ENCODE results near the gene DNAH17. TPM values are rescaled to one million over a fixed set of nuclear protein-coding genes. Genes with fewer than 3 reads are reported as not detected.

DNAH17 gene
- total RNA-seq, 5 donors from 2014 or later (not counting 1 experiment from before 2014, with no cell fraction given) = 0.33 to 1.2 (median 1.1) TPM

DNA sequence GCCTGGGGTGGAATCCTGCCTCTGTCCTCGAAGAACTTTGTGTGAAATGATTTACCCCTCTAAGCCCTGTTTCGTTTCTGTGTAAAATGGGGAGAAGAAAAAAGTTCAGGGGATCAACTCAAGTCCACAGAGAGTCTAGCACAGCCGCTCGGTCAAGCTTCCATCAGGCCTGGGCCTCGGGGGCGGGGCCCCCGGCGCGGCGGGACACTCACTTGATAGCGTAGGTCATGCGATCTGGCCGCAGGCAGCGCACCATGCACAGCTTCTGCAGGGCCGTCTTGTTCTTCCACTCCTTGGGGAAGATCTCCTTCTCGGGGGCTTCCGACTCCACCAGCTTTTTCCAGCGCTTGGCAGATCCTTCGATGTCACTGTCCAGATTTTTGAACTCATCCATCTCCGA lies 132.8 kb downstream of the DNAH17 start:
- peaks cover 0 to 2% (median 0%) of the 10 kb centered on the region in 3 donors for H3K4me1 Mint-ChIP-seq
- ATAC-seq (replicated peaks in 1 of 4) (no peak), DNase-seq (no peak)
- Histone ChIP-seq H3K36me3 (ENCODE audit: control insufficient read depth in 2 of 2, extremely low read depth in 1 of 2, insufficient read depth in 1 of 2, low read length in 1 of 2) (no peaks in the 10 kb centered on the region), H3K27ac (ENCODE audit: low read length) (no peak overlapping the region), H3K4me1 (ENCODE audit: control insufficient read depth in 1 of 2, extremely low read depth in 1 of 2, insufficient read depth in 2 of 2, low read length in 2 of 2) (no peaks in the 10 kb centered on the region), H3K27me3 (replicated peaks in 1 of 2; ENCODE audit: control insufficient read depth in 2 of 2, extremely low read depth in 1 of 2, insufficient read depth in 2 of 2, low read length in 1 of 2) (peaks cover 0 to 23% of the 10 kb centered on the region in 2 experiments), H3K4me3 (ENCODE audit: control insufficient read depth in 1 of 2, extremely low read depth in 1 of 2, low read length in 1 of 2) (no peak overlapping the region), H3K9me3 (no peaks in the 10 kb centered on the region)
- H3K36me3 Mint-ChIP-seq = no peaks in the 10 kb centered on the region
- H3K4me3 Mint-ChIP-seq = no peak overlapping the region
- WGBS (ENCODE audit: insufficient coverage) = 91% methylated on average over 18 of the region's 20 CpGs
- CTCF ChIA-PET = no interaction called here
- H3K9me3 Mint-ChIP-seq = no peaks in the 10 kb centered on the region
- no peak overlapping the region for H3K27ac Mint-ChIP-seq
- no peaks in the 10 kb centered on the region for H3K27me3 Mint-ChIP-seq
- POLR2A ChIA-PET = no interaction called here

DNA sequence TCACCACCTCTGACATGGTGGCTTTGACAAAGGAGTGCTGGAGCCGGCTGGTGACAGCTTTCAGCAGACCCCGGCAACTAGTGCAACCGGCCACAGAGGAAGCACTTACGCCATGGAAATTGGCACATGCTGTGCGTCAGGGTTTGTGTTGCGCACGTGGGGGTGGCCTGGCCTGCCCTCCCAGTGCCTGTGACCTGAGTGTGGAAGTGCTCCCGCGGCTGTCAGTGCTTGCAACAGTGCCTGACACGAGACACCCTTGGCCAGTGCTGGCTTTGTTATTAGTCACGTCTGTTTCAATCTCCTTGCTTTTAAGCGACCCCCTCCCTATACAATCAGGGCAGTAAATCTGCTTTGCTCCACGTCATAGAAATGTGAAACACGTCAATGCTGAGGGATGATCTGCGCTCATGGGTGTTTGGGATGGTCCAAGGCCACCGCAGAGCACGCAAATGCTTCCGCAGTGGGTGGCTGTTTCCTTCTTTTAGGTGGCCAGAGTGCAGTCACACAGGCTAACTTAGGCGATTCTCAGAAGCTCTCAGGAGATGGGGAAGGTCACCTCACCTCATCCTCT lies 134.5 kb downstream of the DNAH17 start:
- Mint-ChIP-seq H3K27ac (no peak overlapping the region), H3K36me3 (no peaks in the 10 kb centered on the region), H3K4me1 (peaks cover 0 to 2% (median 0%) of the 10 kb centered on the region in 3 donors), H3K27me3 (no peaks in the 10 kb centered on the region), H3K4me3 (no peak overlapping the region), H3K9me3 (no peaks in the 10 kb centered on the region)
- DNase-seq (peak in 8 of 35 experiments; percentile 4 to 50 (median 22)), ATAC-seq (replicated peaks in 1 of 4) (no peak)
- no peaks in the 10 kb centered on the region for H3K9me3 ChIP-seq
- no peaks in the 10 kb centered on the region for H3K36me3 ChIP-seq (ENCODE audit: control insufficient read depth in 2 of 2, extremely low read depth in 1 of 2, insufficient read depth in 1 of 2, low read length in 1 of 2)
- POLR2A ChIA-PET = interaction anchor here in 1 of 2 donors (0.6 kb wide), 1 partner anchor 236 kb away, joined by 3 read pairs; no protein-coding TSS in a partner anchor
- 75% methylated on average over 17 of the region's 19 CpGs for WGBS (ENCODE audit: insufficient coverage)
- H3K4me3 ChIP-seq (ENCODE audit: control insufficient read depth in 1 of 2, extremely low read depth in 1 of 2, low read length in 1 of 2) = no peak overlapping the region
- no peaks in the 10 kb centered on the region for H3K4me1 ChIP-seq (ENCODE audit: control insufficient read depth in 1 of 2, extremely low read depth in 1 of 2, insufficient read depth in 2 of 2, low read length in 2 of 2)
- peaks cover 0 to 22% of the 10 kb centered on the region in 2 experiments for H3K27me3 ChIP-seq (replicated peaks in 1 of 2; ENCODE audit: control insufficient read depth in 2 of 2, extremely low read depth in 1 of 2, insufficient read depth in 2 of 2, low read length in 1 of 2)
- H3K27ac ChIP-seq (ENCODE audit: low read length) = no peak overlapping the region
- CTCF ChIA-PET = no interaction called here

DNA sequence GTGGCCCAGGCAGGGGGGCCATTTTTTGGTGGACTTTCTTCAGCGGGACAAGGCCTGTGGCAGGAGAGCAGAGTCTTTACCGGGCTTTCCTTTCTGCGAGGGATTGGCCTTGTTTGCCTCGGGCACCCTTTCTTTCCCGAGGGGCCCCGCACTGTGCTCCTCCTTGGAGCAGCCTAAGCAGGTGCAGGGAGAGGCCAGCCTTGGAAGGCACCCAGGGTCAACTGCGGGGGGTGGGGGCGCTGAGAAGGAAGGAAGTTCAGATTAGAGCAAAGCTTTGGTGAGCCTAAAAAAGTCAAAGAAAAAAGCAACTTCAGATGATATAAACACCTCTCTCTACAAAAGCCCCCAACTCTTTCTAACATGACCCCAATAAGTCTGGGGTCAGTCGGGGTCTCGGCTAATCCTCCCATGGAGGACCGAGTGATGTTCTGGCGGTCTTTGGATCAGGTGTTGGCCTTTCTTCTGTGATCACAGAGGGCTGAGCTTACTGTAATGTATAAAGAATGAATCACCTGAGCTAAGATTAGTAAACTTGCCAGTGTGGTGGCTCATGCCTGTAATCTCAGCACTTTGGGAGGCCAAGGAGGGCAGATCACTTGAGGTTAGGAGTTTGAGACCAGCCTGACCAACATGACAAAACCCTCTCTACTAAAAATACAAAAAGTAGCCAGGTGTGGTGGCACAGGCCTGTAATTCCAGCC lies 135.8 kb downstream of the DNAH17 start:
- ATAC-seq (replicated peaks in 1 of 4) (no peak), DNase-seq (no peak)
- H3K9me3 ChIP-seq = no peaks in the 10 kb centered on the region
- no peak overlapping the region for H3K4me3 Mint-ChIP-seq
- H3K4me1 Mint-ChIP-seq = peaks cover 0 to 2% (median 0%) of the 10 kb centered on the region in 3 donors
- no peaks in the 10 kb centered on the region for H3K9me3 Mint-ChIP-seq
- H3K27ac Mint-ChIP-seq = no peak overlapping the region
- H3K36me3 Mint-ChIP-seq = no peaks in the 10 kb centered on the region
- WGBS (ENCODE audit: insufficient coverage) = 71% methylated on average over 4 of the region's 12 CpGs
- no peaks in the 10 kb centered on the region for H3K4me1 ChIP-seq (ENCODE audit: control insufficient read depth in 1 of 2, extremely low read depth in 1 of 2, insufficient read depth in 2 of 2, low read length in 2 of 2)
- ChIA-PET CTCF (interaction anchor here in 1 of 2 donors (0.8 kb wide), 1 partner anchor 22 kb away, joined by 3 read pairs; no protein-coding TSS in a partner anchor), POLR2A (no interaction called here)
- H3K27me3 Mint-ChIP-seq = no peaks in the 10 kb centered on the region
- no peak overlapping the region for H3K4me3 ChIP-seq (ENCODE audit: control insufficient read depth in 1 of 2, extremely low read depth in 1 of 2, low read length in 1 of 2)
- H3K27me3 ChIP-seq (replicated peaks in 1 of 2; ENCODE audit: control insufficient read depth in 2 of 2, extremely low read depth in 1 of 2, insufficient read depth in 2 of 2, low read length in 1 of 2) = peaks cover 0 to 27% of the 10 kb centered on the region in 2 experiments
- H3K36me3 ChIP-seq (ENCODE audit: control insufficient read depth in 2 of 2, extremely low read depth in 1 of 2, insufficient read depth in 1 of 2, low read length in 1 of 2) = no peaks in the 10 kb centered on the region
- H3K27ac ChIP-seq (ENCODE audit: low read length) = no peak overlapping the region

DNA sequence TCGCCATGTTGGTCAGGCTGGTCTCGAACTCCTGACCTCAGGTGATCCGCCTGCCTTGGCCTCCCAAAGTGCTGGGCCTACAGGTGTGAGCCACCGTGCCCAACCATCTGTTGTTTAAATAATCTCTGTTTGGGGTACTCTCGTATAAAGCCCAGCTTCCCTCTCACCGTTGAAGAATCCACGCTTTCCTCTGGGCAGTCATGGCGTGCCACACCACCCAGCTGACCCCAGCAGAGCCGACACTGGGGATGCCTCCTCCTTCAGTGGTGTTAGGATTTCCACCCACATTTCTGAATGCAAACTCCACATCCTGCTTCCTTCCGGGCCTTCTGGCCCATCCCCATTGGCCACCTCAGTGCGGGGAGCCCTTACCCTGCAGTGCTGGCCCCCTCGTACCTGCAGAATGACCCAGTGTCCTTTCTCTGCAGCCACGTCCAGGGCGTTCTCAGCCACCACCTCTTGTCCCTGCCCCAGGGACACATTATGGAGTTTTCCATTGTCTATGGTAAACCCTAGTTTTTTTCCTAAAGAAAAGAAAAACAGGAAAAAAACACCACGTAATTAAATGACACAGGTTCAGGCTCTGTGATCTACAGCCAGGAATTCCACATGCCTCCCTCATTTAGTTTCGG lies 138.4 kb downstream of the DNAH17 start:
- no peaks in the 10 kb centered on the region for H3K9me3 ChIP-seq
- ChIA-PET CTCF (no interaction called here), POLR2A (no interaction called here)
- 86% methylated on average over 11 of the region's 16 CpGs for whole genome bisulfite sequencing (ENCODE audit: insufficient coverage)
- ATAC-seq (replicated peaks in 1 of 4) = no peak
- Mint-ChIP-seq H3K4me1 (no peaks in the 10 kb centered on the region), H3K27me3 (no peaks in the 10 kb centered on the region), H3K9me3 (no peaks in the 10 kb centered on the region), H3K27ac (no peak overlapping the region), H3K4me3 (no peak overlapping the region), H3K36me3 (no peaks in the 10 kb centered on the region)
- H3K36me3 ChIP-seq (ENCODE audit: control insufficient read depth in 2 of 2, extremely low read depth in 1 of 2, insufficient read depth in 1 of 2, low read length in 1 of 2) = no peaks in the 10 kb centered on the region
- no peak overlapping the region for H3K4me3 ChIP-seq (ENCODE audit: control insufficient read depth in 1 of 2, extremely low read depth in 1 of 2, low read length in 1 of 2)
- no peaks in the 10 kb centered on the region for H3K4me1 ChIP-seq (ENCODE audit: control insufficient read depth in 1 of 2, extremely low read depth in 1 of 2, insufficient read depth in 2 of 2, low read length in 2 of 2)
- peak in 1 of 35 experiments; percentile 27 for DNase-seq
- H3K27me3 ChIP-seq (replicated peaks in 1 of 2; ENCODE audit: control insufficient read depth in 2 of 2, extremely low read depth in 1 of 2, insufficient read depth in 2 of 2, low read length in 1 of 2) = peaks cover 0 to 17% of the 10 kb centered on the region in 2 experiments
- no peak overlapping the region for H3K27ac ChIP-seq (ENCODE audit: low read length)

DNA sequence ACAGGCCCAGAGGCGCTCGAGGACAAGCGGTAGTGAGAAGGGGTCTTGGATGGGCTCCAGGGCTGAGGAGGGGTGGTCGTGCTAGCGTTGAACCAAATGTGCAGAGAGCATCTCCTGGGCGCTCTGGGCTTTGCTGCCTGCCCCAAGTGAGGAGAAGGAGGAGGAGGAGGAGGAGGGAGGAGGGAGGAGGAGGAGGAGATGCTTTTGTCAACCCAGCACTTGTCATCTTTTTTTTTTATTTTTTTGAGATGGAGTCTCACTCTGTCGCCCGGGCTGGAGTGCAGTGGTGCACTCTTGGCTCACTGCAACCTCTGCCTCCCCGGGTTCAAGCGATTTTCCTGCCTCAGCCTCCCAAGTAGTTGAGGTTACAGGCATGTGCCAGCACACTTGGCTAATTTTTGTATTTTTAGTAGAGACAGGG lies 138.9 kb downstream of the DNAH17 start:
- ATAC-seq (replicated peaks in 1 of 4) = peak in 2 of 4 experiments; percentile 5 to 26
- no peak overlapping the region for H3K4me3 Mint-ChIP-seq
- peak overlapping the region in 1 of 2 donors; percentile 52 for H3K27ac Mint-ChIP-seq

DNA sequence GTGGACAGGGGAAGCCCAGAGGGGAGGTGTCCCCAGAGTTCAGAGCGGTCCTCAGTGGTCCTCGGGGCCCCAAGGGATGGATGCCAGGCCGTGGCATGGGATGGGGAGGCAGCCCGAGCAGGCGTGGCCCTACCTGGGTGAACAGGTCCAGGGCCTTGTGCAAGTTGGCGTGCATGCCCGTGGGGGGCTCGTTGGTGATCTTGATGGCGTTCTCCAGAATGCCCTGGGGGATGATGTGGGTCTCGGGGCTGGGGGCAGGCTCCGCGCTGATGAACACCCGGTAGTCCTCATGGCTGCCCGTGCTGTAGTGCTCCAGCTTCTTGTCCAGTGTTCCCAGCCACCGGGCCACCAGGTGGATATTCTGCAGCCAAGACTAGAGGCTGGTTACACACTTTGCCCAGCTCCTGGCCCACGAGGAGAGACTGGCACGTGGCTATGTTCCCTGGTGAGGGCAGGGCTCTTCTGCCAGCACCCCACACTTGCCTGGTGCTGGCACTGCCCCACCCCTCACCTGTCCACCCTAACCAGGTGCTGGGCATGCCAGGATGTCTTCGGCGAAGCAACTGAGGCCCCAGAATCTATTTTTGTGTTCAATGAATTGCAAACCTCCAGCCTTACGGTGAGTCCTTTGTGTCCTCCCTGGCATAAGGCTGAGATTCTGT lies 139.6 kb downstream of the DNAH17 start:
- Histone ChIP-seq H3K27ac (ENCODE audit: low read length) (no peak overlapping the region), H3K4me1 (ENCODE audit: control insufficient read depth in 1 of 2, extremely low read depth in 1 of 2, insufficient read depth in 2 of 2, low read length in 2 of 2) (no peaks in the 10 kb centered on the region), H3K4me3 (ENCODE audit: control insufficient read depth in 1 of 2, extremely low read depth in 1 of 2, low read length in 1 of 2) (no peak overlapping the region), H3K27me3 (replicated peaks in 1 of 2; ENCODE audit: control insufficient read depth in 2 of 2, extremely low read depth in 1 of 2, insufficient read depth in 2 of 2, low read length in 1 of 2) (peaks cover 0 to 9% of the 10 kb centered on the region in 2 experiments), H3K9me3 (no peaks in the 10 kb centered on the region), H3K36me3 (ENCODE audit: control insufficient read depth in 2 of 2, extremely low read depth in 1 of 2, insufficient read depth in 1 of 2, low read length in 1 of 2) (no peaks in the 10 kb centered on the region)
- ChIA-PET CTCF (no interaction called here), POLR2A (no interaction called here)
- WGBS (ENCODE audit: insufficient coverage) = 94% methylated on average over 20 of the region's 20 CpGs
- no peaks in the 10 kb centered on the region for H3K36me3 Mint-ChIP-seq
- H3K27ac Mint-ChIP-seq = no peak overlapping the region
- DNase-seq (no peak), ATAC-seq (replicated peaks in 1 of 4) (no peak)
- H3K4me3 Mint-ChIP-seq = no peak overlapping the region
- no peaks in the 10 kb centered on the region for H3K27me3 Mint-ChIP-seq
- no peaks in the 10 kb centered on the region for H3K4me1 Mint-ChIP-seq
- no peaks in the 10 kb centered on the region for H3K9me3 Mint-ChIP-seq

More for the DNA sequence above, 138.9 kb downstream of the DNAH17 start:
- Histone ChIP-seq H3K27me3 (replicated peaks in 1 of 2; ENCODE audit: control insufficient read depth in 2 of 2, extremely low read depth in 1 of 2, insufficient read depth in 2 of 2, low read length in 1 of 2) (peaks cover 0 to 14% of the 10 kb centered on the region in 2 experiments), H3K4me3 (ENCODE audit: control insufficient read depth in 1 of 2, extremely low read depth in 1 of 2, low read length in 1 of 2) (no peak overlapping the region), H3K9me3 (no peaks in the 10 kb centered on the region), H3K4me1 (ENCODE audit: control insufficient read depth in 1 of 2, extremely low read depth in 1 of 2, insufficient read depth in 2 of 2, low read length in 2 of 2) (no peaks in the 10 kb centered on the region), H3K27ac (ENCODE audit: low read length) (no peak overlapping the region), H3K36me3 (ENCODE audit: control insufficient read depth in 2 of 2, extremely low read depth in 1 of 2, insufficient read depth in 1 of 2, low read length in 1 of 2) (no peaks in the 10 kb centered on the region)
- peak in 7 of 35 experiments; percentile 4 to 36 (median 21) for DNase-seq
- no peaks in the 10 kb centered on the region for H3K36me3 Mint-ChIP-seq
- POLR2A ChIA-PET = no interaction called here
- no peaks in the 10 kb centered on the region for H3K9me3 Mint-ChIP-seq
- CTCF ChIA-PET = no interaction called here
- H3K27me3 Mint-ChIP-seq = no peaks in the 10 kb centered on the region
- no peaks in the 10 kb centered on the region for H3K4me1 Mint-ChIP-seq
- WGBS (ENCODE audit: insufficient coverage) = 91% methylated on average over 7 of the region's 10 CpGs

Data from T-cell (primary cell).